Measurements from ENCODE around the gene SASH1.

SASH1 gene

GRCh38 chr6:148451690-148452089 lies 109.1 kb downstream of the SASH1 start (continued):
- no peak for TF ChIP-seq ZNF280D (tag by site-specific recombination; IDR thresholded peaks at IDR 0.05)

GRCh38 chr6:148452876-148453275 lies 110.2 kb downstream of the SASH1 start:
- Histone ChIP-seq H3K36me3 (ENCODE audit: control insufficient read depth in 2 of 2, insufficient read depth in 1 of 2, low read length in 2 of 2) (peaks cover 0 to 5% of the 10 kb centered on the region in 2 experiments; a peak in 1 of 3 replicates), H3K4me1 (ENCODE audit: control insufficient read depth, insufficient read depth, low read length) (no peaks in the 10 kb centered on the region)
- CTCF ChIA-PET: interaction anchor here (0.6 to 2.5 kb wide), 2 partner anchors 74 to 276 kb away, joined by 5 to 8 read pairs; no protein-coding TSS in a partner anchor

GRCh38 chr6:148453906-148454305 lies 111.3 kb downstream of the SASH1 start:
- POLR2A ChIA-PET: no interaction called here
- Histone ChIP-seq H3K4me3 (ENCODE audit: low read depth, low read length) (no peak overlapping the region), H3K36me3 (ENCODE audit: control insufficient read depth in 2 of 2, insufficient read depth in 1 of 2, low read length in 2 of 2) (peaks cover 0 to 5% of the 10 kb centered on the region in 2 experiments; a peak in 1 of 3 replicates), H3K27ac (ENCODE audit: extremely low read depth, low read depth, low read length) (no peak overlapping the region), H3K4me1 (ENCODE audit: control insufficient read depth, insufficient read depth, low read length) (no peaks in the 10 kb centered on the region), H3K9me3 (ENCODE audit: control insufficient read depth, insufficient read depth, low read depth, low read length) (no peaks in the 10 kb centered on the region)
- CTCF ChIA-PET: interaction anchor here (0.6 to 2.5 kb wide), 3 partner anchors 277 to 949 kb away, joined by 3 to 8 read pairs (median 3); no protein-coding TSS in a partner anchor
- TF ChIP-seq ZNF148 (tag by site-specific recombination; IDR thresholded peaks at IDR 0.05; ENCODE audit: borderline replicate concordance) (no peak), ZNF37A (tag by site-specific recombination; IDR thresholded peaks at IDR 0.05) (no peak), ZNF610 (tag by site-specific recombination; IDR thresholded peaks at IDR 0.05; ENCODE audit: borderline replicate concordance) (no peak), ZBTB49 (tag by site-specific recombination; IDR thresholded peaks at IDR 0.05; ENCODE audit: low read depth) (no peak), ZNF530 (tag by site-specific recombination; IDR thresholded peaks at IDR 0.05; ENCODE audit: low read depth) (no peak), ZNF138 (tag by site-specific recombination; IDR thresholded peaks at IDR 0.05; ENCODE audit: borderline replicate concordance) (no peak), TRIM28 (IDR thresholded peaks at IDR 0.05; ENCODE audit: borderline replicate concordance, low read length) (no peak), ZNF350 (tag by site-specific recombination; IDR thresholded peaks at IDR 0.05) (no peak), ZNF701 (tag by site-specific recombination; IDR thresholded peaks at IDR 0.05) (no peak), ZSCAN5A (tag by site-specific recombination; IDR thresholded peaks at IDR 0.05) (no peak), ZNF585B (tag by site-specific recombination; IDR thresholded peaks at IDR 0.05) (no peak), ZNF2 (tag by site-specific recombination; IDR thresholded peaks at IDR 0.05) (no peak), KLF17 (tag by site-specific recombination; IDR thresholded peaks at IDR 0.05) (no peak), ZNF544 (tag by site-specific recombination; IDR thresholded peaks at IDR 0.05) (no peak), ZNF223 (tag by site-specific recombination; IDR thresholded peaks at IDR 0.05) (no peak)

More at GRCh38 chr6:148452876-148453275, 110.2 kb downstream of the SASH1 start:
- POLR2A ChIA-PET: no interaction called here
- Histone ChIP-seq H3K9me3 (ENCODE audit: control insufficient read depth, insufficient read depth, low read depth, low read length) (no peaks in the 10 kb centered on the region), H3K4me3 (ENCODE audit: low read depth, low read length) (no peak overlapping the region), H3K27ac (ENCODE audit: extremely low read depth, low read depth, low read length) (no peak overlapping the region)
- TF ChIP-seq SALL2 (tag by site-specific recombination; IDR thresholded peaks at IDR 0.05; ENCODE audit: borderline replicate concordance) (no peak), ZNF660 (tag by site-specific recombination; IDR thresholded peaks at IDR 0.05) (no peak), ZNF19 (tag by site-specific recombination; IDR thresholded peaks at IDR 0.05; ENCODE audit: low read depth) (no peak), ZNF121 (tag by site-specific recombination; IDR thresholded peaks at IDR 0.05) (no peak), ZNF600 (tag by site-specific recombination; IDR thresholded peaks at IDR 0.05) (no peak), ZBTB1 (tag by site-specific recombination; IDR thresholded peaks at IDR 0.05) (no peak), HOXA7 (CRISPR knock-in tag; IDR thresholded peaks at IDR 0.05; ENCODE audit: borderline replicate concordance) (no peak), ZNF76 (tag by site-specific recombination; IDR thresholded peaks at IDR 0.05; ENCODE audit: borderline replicate concordance, low read depth) (no peak), ZNF510 (tag by site-specific recombination; IDR thresholded peaks at IDR 0.05; ENCODE audit: insufficient replicate concordance) (no peak), ZNF324 (tag by site-specific recombination; IDR thresholded peaks at IDR 0.05) (no peak), ZNF302 (tag by site-specific recombination; IDR thresholded peaks at IDR 0.05; ENCODE audit: low read depth) (no peak), ZNF391 (tag by site-specific recombination; IDR thresholded peaks at IDR 0.05; ENCODE audit: borderline replicate concordance, low read depth) (no peak), ZFHX2 (tag by site-specific recombination; conservative IDR thresholded peaks at IDR 0.05) (no peak), ZNF354C (tag by site-specific recombination; IDR thresholded peaks at IDR 0.05; ENCODE audit: borderline replicate concordance, low read depth) (no peak), KLF8 (tag by site-specific recombination; IDR thresholded peaks at IDR 0.05) (no peak)

Measured in HEK293 (cell line).